GM19328 (cell line): ENCODE measurements around the gene WNT9A.
"Not testable (repeated sequence)": the region's sequence is repeated elsewhere in the genome, so short reads cannot be mapped to it uniquely, and the experiment has no call there.

Experiments
- ATAC-seq: cut with Tn5 transposase; IDR thresholded peaks from one replicate; pipeline ENCODE4 v1.9.1; 2021; ENCODE audit warnings: mild to moderate bottlenecking, moderate library complexity; ENCODE audit not compliant: unreplicated experiment

Gene WNT9A

DNA sequence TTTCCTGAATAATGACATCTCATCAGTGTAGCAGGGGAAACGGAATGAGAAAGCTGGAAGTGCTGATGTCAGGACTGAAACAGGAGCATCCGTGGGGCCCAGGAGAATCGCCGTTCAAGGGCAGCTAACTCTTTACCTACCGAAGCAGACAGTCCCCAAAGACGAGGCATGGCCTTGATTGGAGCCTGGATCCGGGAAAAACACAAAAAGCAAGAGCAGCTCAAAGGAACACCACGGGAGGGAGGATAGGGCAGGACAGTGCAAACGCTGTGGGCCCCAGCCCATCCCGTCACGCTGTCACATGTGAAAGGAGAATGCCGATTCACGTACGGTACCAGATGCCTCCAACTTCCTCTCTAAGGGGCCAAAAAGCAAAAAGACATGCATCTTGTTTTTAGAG, 34.9 kb downstream of the WNT9A start:
- ATAC-seq, result no peak

DNA sequence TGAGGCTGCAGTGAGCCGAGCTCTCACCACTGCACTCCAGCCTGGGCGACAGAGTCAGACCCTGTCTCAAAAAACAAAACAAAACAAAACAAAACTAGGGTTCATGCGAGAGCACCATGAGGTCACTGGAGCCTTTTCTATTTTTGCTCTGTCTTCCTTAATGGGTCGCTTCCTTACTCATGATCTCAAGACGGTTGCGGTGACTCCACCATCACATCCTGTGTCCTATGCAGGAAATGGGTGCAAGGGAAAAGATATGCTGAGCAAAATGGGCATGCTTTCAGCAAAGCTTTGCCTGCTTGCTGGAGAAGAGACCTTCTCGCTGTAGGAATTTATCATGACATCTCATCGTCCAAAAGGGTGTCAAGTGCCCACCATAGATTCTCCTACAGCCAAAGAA, 36.4 kb downstream of the WNT9A start:
- no peak for ATAC-seq

DNA sequence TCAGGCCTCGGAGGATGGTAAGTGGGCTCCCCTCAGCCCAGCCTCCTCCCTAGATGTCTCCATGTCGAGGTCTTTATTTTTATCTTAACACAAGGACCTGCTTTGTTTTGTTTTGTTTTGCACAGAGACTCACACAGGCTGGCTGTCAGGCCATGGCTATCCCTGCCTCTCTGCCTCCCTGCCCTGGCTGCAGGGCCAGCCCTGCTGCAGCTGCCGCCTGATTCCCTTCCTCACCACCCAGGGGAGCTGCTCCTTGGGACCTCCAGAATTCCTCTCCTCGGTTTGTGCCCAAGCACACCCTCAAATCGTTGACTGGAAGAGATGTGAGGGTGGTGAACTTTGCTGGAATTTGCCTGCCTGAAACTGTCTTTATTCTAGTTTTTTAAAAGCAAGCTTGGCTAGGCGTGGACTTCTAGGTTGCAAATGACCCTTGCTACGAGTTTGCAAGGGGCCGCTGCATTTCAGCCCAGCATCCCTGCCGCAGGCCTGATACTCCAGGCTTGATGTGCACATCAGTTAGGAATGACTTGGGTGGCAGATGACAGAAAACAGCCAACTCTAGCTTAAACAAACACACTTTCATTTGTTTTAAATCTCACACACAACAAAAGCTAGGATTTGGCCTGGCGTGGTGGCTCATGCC, 37.1 kb downstream of the WNT9A start:
- no peak for ATAC-seq

DNA sequence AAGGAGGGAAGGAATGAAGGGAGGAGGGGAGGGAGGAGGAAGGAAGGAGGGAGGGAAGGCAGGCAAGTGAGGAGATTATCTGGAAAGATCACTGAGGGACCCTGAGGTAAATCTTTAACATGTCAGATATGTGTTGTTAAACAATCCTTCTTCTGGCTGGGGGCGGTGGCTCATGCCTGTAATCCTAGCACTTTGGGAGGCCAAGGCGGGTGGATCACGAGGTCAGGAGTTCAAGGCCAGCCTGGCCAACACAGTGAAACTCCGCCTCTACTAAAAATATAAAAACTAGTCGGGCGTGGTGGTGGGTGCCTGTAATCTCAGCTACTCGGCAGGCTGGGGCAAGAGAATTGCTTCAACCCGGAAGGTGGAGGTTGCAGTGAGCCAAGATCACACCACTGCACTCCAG, 37.8 kb downstream of the WNT9A start:
- ATAC-seq, result not testable (repeated sequence)

DNA sequence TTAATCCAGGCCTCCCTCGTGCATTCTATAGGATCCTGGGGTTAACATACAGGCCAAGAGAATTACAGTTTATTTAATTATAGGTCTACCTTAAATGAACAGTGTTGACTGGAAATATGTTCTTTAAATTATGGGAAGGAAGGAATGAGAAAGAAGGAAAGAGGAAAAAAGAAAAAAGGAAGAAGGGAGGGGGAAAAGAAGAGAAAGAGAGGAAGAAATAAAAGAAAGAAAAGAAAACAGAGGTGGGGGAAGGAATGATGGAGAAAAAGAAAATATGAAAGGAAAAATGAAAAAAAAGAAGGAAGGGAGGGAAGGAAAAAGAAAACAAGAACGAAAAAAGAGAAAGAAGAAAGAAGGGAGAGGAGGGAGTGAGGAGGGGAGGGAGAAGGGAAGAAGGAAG, 38.5 kb downstream of the WNT9A start:
- no peak for ATAC-seq

DNA sequence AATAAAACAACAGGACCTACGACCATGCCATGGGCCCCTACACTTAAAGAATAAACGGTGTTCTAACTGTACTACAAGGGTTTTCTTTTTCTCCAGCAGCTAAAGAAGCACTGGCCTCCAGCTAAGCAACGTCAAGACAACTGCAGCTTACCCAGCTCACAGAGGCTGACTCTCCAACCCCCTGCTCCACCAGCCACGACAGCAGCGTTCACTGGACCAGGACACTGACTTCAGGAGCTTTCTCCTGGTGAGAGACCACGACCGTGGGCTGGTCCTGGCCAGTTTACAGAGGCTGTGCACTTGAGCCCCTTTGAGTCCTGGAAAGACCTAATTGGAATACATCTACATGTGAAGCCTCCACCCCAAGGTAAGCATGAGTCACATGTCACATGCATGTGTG, 39.4 kb downstream of the WNT9A start:
- ATAC-seq, result no peak

DNA sequence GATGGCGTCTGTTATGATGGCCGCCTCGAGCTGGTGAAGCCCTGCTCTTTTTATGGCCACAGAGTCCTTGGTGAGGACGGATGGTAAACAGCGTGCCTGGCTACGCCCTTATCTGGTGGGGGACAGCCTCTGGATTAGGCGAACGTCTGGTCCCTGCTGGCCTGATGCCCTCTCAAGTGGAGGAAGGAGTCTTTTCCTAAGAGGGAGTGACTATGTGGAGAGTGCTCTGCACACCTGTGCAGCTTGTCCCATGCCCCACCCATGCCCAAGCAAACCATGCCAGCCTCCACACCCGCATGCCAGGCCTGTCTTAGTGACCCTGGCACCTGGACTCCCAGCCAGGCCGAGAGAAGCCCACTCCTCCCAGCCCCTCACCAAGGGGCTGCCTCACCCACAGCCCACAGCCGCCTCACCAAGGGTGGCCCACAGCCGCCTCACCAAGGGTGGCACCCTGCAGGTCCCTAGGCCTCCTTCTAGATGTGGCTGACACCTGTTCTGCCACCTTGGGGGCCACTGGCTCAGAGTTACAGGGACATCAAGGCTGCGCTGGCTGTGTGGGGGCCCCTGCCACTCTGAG, 40.2 kb downstream of the WNT9A start:
- no peak for ATAC-seq

DNA sequence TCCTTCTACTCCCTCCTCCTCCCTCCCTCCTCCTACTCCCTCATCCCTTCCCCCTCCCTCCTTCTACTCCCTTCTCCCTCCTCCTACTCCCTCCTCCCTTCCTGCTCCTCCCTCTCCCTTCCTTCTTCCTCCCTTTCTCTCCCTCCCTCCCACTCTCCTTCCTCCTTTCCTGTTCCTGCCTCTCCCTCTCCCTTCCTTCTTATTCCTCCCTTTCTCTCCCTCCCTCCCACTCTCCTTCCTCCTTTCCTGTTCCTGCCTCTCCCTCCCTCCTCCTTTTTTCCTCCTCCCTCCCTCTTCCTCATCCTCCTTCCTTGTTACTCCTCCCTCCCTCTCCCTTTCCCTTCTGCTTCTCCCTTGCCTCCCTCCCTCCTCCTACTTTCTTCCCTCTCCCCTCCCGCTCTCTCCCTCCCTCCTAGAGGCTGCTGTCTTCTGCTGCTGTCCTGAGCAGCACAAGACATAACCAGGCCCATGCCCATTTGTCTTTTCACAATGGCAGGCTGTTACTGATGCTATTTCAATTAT, 41.1 kb downstream of the WNT9A start:
- no peak for ATAC-seq

DNA sequence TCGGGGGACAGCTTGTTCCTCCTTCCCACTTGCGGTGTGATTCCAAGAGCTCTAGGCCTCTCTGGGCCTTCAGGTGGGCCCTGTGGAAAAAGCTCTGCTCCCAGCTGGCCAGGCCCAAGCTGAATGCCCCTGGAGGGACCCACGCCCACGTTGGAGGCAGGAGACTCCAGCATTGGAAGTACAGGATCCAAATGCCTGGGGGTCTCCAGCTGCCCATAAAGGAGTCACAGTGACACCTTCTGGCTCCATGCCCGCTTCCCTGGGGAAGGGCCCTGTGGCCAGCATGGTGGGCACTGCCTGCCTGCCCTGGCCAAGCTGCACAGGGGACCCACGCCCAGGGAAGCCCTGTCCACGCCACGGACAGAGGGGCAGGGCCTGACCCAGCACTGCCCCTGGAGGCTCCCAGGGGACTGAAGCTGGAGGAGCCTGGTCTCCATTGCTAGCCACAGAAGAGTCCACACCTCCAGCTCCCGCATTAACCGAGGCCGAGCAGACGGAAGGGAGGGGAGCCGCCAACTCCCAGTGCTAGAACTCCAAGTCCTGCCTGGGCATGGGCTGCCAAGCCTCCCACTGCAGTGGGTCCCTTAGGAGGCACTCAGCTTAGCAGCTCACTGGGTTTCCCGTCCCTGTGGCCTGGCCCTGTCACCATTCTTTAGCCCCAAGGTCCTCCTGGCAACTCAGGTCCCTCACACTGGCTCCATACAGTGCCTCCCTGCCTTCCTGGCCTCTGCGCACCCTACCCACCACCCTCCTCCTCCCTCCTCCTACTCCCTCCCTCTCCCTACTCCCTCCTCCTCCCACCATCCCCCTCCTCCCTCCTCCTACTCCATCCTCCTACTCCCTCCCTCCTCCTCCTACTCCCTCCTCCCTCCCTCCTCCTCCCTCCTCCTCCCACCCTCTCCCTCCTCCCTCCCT, 41.9 kb downstream of the WNT9A start:
- ATAC-seq, result no peak

DNA sequence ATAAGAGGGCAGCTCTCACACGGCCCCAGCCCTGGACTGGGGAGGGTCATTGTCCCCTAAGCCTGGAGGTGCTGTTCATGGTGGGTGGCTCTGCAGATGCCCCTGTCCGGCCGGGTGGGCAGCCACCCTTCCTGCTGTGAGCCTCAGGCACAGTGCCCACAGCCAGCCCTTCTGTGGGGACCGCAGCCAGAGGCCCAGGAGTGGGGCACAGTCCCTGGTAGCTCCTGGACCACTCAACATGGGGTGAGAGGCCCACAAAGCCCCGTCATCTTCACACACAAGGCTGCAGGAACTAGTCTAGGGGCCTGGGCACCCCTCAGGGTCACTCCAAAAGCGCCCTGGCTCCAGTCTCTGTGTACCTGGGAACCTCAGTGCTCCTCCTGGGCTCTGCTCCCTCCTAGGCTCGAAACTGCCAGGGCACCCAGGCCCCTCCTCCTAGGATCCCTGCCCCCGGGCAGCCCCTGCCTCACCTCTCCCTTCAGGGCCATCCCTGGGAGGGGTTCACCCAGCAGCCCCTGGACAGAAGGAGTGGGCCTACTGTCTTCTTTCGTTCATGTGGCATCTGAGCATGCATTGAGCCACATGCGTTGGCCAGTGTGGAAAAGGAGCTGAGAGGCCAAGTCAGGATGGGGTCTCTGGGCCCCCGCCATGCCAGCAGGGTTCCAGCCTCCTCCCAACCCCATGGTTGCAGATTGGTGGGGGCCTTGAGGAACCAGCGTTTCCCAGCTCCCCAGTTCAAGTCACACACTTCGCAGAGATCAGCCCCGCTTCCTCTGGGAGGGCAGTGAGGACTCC, 43.0 kb downstream of the WNT9A start:
- no peak for ATAC-seq

DNA sequence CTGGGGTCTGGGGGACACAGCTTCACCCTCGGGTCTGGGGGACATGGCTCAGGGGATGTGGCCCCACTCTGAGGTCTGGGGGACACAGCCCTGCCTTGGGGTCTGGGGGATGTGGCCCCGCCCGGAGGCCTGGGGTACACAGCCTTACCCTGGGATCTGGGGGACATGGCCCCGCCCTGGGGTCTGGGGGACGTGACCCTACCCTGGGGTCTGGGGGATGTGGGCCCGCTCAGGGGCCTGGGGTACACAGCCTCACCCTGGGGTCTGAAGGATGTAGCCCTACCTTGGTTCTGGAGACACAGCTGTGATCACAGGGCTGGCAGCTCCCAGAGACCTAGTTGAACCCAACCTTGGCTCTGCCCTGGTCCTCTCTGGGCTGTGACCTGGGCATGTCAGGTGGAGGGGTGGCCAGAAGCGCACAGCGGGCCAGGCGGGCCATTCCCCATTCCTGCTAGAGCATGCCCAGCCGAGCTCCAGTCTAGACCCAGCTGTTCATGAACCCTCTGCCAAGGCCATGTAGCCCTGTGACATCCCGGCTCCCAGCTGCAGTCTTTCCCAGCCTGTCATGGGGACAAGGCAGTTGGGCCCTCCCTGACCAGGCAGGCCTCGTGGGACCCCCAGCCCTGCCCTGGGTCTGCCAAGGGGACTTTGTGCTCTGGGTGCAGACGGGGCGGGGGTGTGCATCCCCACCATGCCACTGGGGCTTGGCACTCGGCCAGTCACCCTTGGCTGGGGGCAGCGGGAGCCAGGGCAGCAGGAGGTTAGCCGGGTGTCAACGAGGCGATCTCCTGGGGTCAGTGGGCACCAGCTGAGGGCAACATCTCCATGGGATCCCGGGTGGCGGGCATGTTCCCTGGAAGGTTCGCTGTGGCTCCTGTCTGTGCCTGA, 43.9 kb downstream of the WNT9A start:
- ATAC-seq, result no peak

DNA sequence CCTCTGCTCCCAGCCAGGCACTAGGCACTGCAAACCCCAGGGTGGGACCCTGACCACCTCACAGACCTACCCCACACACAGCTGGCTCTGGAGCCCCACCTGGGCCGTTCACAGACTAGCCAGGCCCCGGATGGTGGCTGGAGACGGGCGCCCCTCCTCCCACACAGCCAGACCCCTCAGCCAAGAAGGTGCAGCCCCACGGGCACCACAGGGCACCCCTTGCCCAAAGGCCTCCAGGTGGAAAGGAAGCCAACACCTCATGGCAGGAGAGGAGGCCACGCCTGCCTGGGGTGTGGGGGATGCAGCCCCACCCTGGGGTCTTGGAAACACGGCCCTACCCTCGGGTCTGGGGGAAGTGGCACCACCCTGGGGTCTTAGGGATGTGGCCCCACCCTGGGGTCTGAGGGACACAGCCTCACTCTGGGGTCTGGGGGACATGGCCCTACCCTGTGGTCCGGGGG, 44.6 kb downstream of the WNT9A start:
- ATAC-seq, result no peak

DNA sequence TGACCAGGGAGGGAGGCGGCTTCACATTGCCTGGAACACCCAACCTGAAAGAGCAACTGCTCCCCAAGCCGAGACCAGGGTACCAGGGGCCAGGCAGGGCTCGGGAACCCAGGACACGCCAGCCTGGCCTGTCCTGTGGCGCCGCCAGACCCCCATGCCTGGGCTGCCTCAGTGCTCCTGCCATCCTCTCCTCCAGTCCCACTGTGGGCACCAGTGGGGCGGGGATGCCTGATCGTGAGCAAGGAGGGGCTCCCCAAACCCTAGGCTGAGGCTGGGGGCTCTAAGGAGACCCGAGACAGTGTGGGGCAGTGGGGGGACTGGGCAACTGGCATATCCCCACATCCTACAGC, 45.1 kb downstream of the WNT9A start:
- no peak for ATAC-seq

DNA sequence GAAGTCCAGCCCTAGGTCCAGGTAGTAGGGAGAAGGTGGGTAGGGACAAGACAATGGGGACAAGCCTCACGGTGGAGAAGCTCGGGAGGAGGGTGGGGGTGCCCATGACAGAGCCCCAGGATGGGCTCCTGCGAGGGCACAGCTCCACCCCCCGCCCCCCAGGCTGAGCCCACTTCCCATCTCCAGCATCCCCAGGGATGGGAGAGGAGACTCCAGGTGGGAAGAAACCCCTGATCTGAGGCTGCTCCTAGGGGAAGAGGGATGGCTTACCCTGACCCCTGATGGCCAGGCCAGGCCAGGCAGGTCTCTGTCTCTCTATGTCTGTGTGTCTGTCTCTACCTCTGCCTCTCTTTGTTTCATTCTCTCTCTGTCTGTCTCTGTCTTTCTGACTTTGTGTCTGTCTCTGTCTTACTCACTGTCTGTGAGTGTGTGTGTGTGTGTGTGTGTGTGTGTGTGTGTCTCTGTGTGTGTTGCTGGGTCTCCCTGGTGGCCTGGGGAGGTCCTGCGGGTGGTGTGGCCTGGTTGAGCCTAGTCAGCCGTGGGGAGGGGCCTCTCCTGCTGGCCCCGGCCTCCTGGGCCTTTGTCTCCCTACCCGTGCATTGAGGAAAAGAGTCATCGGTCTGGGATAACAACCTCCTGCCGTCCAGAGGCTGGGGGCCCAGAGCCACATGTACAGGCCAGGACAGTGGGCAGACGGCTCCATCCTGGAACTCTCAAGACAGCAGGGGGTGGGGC, 45.7 kb downstream of the WNT9A start:
- no peak for ATAC-seq

DNA sequence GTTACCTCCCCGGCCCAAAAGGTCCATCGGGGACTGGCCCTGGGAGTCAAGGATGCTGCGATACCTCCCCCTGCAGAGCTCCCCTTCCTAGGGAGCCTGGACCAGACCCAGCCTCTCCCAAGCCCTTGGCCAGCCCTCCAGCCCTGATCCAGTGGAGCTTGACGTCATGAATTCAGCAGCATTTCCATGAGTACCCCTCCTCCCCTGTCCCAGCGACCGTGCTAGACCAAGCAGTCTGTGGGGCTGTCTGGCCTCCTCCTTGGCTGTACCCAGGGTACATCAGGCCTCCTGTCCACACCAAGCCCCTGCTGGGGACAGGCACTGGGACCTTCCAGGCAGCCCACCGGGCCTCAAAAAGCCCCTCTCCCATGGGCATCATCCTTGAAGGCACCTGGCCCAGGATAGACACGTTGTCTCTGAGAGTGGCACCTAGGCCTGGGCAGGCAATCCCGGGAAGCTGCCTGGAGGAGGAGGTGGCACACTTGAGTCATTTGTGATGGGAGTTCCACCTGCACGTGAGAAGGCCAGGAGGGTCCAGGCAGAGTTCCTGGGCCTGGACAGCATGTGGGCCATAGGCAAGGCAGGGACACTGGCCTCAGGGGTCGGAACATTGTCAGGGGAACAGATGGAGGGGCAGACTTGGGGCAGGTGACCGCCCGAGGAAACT, 46.4 kb downstream of the WNT9A start:
- no peak for ATAC-seq

DNA sequence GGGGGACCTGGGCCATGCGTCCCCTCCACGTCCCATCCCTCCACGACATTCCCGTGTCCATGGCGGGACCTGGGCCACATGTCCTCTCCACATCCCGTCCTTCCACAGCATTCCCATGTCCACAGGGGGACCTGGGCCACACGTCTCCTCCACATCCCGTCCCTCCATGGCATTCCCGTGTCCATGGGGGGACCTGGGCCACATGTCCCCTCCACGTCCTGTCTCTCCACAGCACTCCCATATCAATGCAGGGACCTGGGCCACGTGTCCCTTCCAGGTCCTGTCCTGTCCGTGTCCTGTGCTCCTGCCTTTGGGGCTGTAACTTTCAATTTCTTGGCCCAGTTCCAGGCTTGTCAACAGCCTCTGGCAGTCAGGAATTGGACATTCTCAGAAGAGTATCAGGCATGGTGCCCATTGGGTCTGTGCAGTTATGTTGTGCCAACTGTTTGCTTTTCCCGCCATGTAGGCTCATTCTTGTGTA, 47.1 kb downstream of the WNT9A start:
- no peak for ATAC-seq

DNA sequence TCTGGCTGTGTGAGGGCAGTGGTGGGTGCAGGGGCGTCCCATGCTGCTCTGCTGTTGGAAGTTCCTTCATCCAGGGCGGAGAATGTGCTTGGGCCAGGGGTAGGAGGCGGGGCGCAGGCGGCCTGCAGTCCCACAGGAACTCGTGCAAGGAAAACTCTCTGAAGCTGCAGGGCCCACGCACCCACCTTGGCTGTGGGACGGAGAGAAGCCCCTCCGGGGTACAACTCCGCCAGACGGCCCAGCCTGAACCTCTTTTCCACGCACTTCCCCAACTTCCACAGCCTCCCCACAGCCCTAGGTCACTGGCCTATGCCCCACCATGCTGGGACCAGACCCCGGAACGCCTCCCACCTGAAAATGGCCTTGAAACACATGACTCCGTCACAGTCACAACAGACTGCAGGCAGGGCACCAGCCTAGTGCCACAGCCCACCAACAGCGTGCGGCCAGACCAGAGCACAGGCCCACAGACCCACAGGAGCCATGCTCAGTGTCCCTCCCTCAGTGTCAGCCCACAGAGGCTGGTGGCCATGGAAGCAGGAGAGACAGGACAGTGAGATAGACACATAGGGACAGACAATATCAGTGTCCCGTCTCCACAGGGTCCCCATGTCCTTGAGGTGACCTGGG, 47.8 kb downstream of the WNT9A start:
- no peak for ATAC-seq

DNA sequence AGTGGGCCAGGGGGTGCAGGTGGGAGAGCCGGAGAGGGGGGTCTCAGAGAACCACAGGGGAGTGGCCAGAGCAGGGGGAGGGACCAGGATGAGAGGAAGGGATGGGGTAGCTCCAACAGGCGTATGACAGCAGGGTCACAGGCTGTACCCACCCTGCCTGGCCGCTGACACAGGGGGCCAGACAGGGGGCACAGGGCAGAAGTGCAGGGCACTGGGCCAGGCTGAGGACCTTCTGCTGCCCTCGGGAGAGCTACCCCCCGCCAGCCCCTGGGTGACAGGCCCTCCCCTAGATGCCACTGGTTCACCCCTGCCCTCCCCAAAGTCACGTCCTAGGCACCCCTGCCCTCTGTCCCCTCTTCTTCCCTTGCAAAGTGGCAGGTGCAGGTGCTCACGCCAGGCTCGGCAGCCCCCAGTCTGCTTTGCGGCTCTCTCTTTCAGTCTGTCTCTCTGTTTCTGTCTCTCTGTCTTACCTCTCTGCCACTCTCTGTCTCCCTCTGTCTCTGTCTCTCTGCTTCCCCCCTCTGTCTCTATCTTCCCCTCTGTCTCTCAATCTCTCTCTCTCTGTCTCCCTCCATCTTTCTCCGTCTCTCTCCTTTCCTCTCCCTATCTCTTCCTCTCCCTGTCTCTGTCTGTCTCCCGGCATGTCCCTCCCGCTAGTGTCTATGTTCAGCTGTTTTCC, 48.5 kb downstream of the WNT9A start:
- ATAC-seq, result no peak
